HG03097 (cell line): ENCODE data around the gene CATSPERE.

Source experiments
- ATAC-seq: cut with Tn5 transposase; IDR thresholded peaks from one replicate; pipeline ENCODE4 v1.9.1; 2021; ENCODE audit not compliant: unreplicated experiment, low FRiP score

CATSPERE gene

GRCh38 chr1:244615301-244615700, 154.2 kb downstream of the CATSPERE start:
- ATAC-seq, result no peak

DNA sequence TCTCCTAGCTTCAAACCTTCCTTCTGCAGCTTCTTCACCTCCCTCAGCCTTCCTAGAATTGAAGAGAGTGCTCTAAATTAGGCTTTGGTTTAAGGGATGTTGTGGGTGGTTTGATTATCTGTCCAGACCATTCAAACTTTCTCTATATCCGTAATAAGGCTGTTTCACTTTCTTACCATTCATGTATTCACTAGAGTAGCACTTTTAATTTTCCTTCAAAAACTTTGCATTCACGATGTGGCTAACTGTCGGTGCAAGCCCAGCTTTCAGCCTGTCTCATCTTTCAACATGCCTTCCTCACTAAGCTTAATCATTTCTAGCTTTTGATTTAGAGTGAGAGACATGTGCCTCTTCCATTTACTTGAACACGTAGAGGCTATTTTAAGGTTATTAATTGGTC, 165.6 kb downstream of the CATSPERE start:
- ATAC-seq, result no peak

- ATAC-seq, result no peak
These were observed 167.7 kb downstream of the CATSPERE start for GRCh38 chr1:244628789-244629188.

DNA sequence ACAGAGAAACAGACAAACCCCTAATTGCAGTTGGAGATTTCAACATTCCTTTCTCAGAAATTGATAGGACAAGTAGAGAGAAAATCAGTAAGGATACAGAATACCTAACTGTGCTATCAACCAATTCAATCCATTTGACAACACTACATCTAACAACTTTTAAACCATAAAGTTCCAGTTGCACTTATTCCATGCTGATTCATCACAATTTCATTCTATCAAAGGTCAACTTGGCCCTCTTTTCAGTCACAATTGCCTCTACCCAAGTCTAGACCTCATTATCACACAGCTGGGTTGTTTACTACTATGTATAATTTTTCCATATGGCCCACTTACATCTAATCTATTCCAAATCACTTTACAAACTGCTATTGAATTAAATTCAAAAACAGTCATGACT, 172.1 kb downstream of the CATSPERE start:
- no peak for ATAC-seq

- ATAC-seq, result no peak
These were observed 173.5 kb downstream of the CATSPERE start for GRCh38 chr1:244634546-244634945.

GRCh38 chr1:244636488-244637259, 175.6 kb downstream of the CATSPERE start:
- no peak for ATAC-seq

GRCh38 chr1:244639561-244639960, 178.5 kb downstream of the CATSPERE start:
- ATAC-seq, result no peak

DNA sequence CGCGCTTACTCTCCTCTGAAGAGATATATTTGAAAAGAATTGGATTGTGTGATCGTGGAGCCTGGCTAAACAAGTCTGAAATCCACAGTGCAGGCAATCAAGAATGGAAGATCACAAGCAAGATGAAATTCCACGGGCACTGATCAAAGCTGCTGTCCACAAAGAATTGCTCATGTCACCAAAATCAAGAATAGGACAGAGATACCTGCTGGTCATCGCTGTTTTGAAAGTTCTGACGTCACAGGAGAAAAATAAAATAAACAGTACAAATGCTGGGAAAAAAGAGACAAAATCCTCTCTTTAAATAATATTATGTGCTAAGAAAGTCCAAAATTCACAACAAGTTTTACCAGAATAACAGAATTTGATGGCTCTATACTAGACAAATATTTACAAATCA, 179.8 kb downstream of the CATSPERE start:
- no peak for ATAC-seq

- no peak for ATAC-seq
These were observed 181.5 kb downstream of the CATSPERE start for GRCh38 chr1:244642526-244642925.

- no peak for ATAC-seq
These were observed 181.9 kb downstream of the CATSPERE start for GRCh38 chr1:244642988-244643387.

DNA sequence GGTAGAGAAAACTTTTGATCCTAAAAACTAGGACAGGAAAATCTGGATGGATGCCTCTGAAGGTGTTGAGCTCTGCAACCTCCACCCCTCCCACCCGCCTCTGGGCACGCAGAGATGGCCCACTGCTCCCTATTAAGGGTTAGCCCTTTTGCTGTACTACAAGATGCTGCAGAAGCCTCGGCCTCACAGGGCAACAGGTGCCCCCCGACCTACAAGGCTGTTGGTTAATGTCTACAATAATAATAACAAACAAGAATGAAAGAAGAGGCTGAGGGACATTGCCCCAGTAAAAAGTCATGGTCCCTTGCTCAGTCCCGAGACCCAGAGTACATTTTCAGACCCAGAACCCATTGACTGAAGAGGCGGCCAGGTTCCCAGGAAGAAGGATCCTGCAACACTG, 184.3 kb downstream of the CATSPERE start:
- ATAC-seq, result no peak

DNA sequence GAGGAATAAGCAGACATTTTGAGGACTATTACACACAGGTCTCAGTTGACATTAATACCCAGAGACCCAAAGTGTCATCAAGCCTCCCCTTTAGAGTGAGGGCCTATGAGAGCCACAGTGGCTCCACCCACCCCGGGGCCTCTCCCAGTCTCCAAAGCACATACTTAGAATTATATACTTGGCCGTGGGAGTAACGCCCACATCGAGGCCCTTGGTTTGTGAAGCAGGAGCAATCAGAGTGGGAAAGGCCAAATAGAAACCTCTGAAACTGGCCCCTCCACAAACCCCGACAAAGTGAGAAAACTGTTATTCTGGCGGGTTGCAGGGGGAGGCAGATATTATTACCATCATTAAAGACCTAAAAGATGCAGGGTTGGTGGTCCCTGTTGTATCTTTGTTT, 184.8 kb downstream of the CATSPERE start:
- no peak for ATAC-seq

DNA sequence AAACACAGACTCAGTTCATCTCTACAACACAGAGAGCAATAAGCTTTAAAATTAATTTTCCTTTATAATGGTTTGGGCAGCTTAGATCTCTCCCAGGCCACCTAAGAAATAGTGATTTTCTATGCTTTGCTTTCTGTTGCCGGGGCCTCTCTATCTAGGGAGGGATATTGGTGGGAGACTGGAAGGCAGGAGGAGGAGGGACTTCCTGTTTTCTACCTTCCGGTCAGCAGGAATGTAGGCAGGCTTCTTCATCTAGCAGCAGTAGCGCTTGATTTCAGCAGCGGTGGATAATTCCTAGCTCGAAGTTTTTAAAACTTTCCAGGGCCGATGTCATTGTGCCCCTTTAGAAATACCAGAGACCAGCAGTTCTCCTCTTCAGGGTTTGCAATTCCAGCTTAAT, 186.7 kb downstream of the CATSPERE start:
- ATAC-seq, result no peak

- ATAC-seq, result no peak
These were observed 191.0 kb downstream of the CATSPERE start for GRCh38 chr1:244651956-244652622.

GRCh38 chr1:244652623-244653438, 191.8 kb downstream of the CATSPERE start, which contains the start of gene DESI2:
TSS of gene DESI2 (plus strand) at chr1:244653126. CDS start at chr1:244653314, 188 bp downstream.
- peak; percentile 99 for ATAC-seq

GRCh38 chr1:244653439-244654107, 192.5 kb downstream of the CATSPERE start:
- no peak for ATAC-seq

DNA sequence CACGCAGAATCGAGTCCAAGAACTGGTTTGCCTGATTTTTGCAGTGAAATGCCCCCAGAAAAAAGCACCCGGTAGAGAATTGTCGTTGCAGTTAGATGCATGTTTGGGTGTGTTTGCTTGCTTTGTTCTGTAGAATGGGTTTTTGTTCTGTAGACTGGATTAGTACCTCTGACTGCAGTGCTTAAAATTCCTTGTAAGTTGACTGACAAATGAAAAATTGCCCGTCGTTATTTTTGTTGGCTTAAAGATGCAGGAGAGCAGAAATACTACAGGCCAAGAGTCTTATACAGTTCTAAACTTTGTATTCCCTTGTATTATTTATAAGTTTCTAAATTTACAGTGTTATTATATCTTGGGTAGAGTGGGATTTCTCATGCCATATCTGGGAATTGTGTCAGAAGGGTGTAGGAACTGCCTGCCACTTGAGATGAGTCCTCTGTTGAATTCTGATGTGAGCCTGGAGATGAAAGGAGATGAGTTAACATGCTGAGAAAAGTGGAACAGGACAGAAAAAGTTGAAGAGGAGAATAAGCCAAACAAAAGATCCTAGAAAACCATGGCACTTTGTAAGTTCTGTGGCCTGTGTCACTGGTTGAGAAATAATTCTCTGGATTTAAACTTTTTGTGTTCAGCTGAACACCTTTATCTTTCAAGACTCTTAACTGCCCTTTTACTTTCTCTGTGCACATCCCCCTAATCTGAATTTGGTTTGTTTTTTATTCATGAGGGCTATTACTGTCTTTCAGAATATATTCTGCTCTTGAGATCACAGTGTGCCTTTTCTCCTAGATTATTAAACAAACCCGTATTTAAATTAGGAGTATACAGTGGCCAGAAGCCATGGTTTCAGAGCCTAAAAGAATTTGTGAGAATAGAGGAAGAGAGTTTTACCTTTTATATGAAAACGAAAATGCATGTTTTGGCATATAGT, 193.3 kb downstream of the CATSPERE start:
- ATAC-seq, result no peak

GRCh38 chr1:244655186-244655585, 194.1 kb downstream of the CATSPERE start:
- ATAC-seq, result no peak

DNA sequence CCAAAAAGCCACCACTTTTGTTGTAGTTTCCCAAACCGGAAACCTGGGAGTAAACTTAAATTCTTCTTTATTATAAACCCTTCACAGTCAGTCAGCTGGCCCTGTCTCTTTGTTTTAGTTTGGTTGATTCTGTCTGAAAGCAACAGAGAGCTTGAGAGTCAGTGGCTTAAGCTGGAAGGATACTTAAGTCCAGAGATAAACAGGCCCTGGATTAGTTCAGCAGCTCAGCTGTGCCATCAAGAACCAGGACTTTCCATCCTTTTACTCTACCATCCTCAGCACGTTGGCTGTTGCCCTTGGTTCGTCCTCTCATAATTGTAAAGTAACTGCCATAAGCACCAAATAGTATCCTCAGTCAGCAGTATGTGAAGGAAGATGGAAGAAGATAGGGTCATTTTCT, 196.3 kb downstream of the CATSPERE start:
- ATAC-seq, result no peak

DNA sequence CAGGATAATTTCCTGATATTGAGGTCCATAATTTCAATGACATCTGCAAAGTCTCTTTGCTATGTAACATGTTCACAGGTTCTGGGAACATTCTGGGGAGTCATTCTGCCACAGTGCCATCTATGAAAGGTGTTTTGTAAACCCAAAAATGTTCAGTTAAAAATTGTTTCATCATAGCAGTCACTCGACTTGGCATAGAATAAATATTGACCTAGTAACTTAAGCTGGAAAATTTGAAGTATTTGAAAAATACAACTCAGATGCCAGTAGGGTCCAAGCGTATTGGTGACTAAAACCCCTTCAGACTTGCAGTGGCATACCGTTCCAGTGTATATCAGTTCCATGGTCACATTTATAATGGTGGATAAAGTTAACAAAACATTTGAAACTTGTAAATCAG, 198.6 kb downstream of the CATSPERE start:
- no peak for ATAC-seq
